ENCODE measurements around the gene NFIC.

Gene NFIC

GRCh38 chr19:3469638-3470499, 103.5 kb downstream of the NFIC start:
- no peak for DNase-seq (ENCODE audit: low read depth)

GRCh38 chr19:3470500-3471128, 104.2 kb downstream of the NFIC start:
- no peak for DNase-seq (ENCODE audit: low read depth)

- no peak for DNase-seq (ENCODE audit: low read depth)
Measured at GRCh38 chr19:3471954-3472655, 105.7 kb downstream of the NFIC start.

GRCh38 chr19:3474010-3474409, 107.6 kb downstream of the NFIC start:
- DNase-seq (ENCODE audit: low read depth), result no peak

- DNase-seq (ENCODE audit: low read depth), result no peak
Measured at GRCh38 chr19:3474614-3475013, 108.2 kb downstream of the NFIC start.

- DNase-seq (ENCODE audit: low read depth), result no peak
Measured at GRCh38 chr19:3475449-3475848, 109.1 kb downstream of the NFIC start.

GRCh38 chr19:3476830-3477229, 110.4 kb downstream of the NFIC start:
- no peak for DNase-seq (ENCODE audit: low read depth)

GRCh38 chr19:3477506-3477905, 111.1 kb downstream of the NFIC start:
- no peak for DNase-seq (ENCODE audit: low read depth)

- no peak for DNase-seq (ENCODE audit: low read depth)
Measured at GRCh38 chr19:3477951-3478350, 111.6 kb downstream of the NFIC start.

- DNase-seq (ENCODE audit: low read depth), result no peak
Measured at GRCh38 chr19:3478409-3479176, 112.2 kb downstream of the NFIC start.

- no peak for DNase-seq (ENCODE audit: low read depth)
Measured at GRCh38 chr19:3479177-3479833, 112.9 kb downstream of the NFIC start.

GRCh38 chr19:3479834-3480215, 113.4 kb downstream of the NFIC start:
- DNase-seq (ENCODE audit: low read depth), result no peak

GRCh38 chr19:3480383-3481091, 114.2 kb downstream of the NFIC start, which contains the start of gene SMIM24:
TSS of gene SMIM24 (minus strand) at chr19:3480525. CDS start at chr19:3480463, 62 bp downstream.
- DNase-seq (ENCODE audit: low read depth), result no peak

GRCh38 chr19:3481241-3482090, 115.1 kb downstream of the NFIC start:
- DNase-seq (ENCODE audit: low read depth), result no peak

GRCh38 chr19:3482507-3483225, 116.3 kb downstream of the NFIC start:
- no peak for DNase-seq (ENCODE audit: low read depth)

- no peak for DNase-seq (ENCODE audit: low read depth)
Measured at GRCh38 chr19:3483226-3483628, 116.8 kb downstream of the NFIC start, which contains the start of gene SMIM44. TSS of gene SMIM44 (minus strand) at chr19:3483441. CDS start at chr19:3483403, 38 bp downstream.

- DNase-seq (ENCODE audit: low read depth), result no peak
Measured at GRCh38 chr19:3491396-3492119, 125.2 kb downstream of the NFIC start.

GRCh38 chr19:3492131-3492839, 125.9 kb downstream of the NFIC start:
- DNase-seq (ENCODE audit: low read depth), result no peak

Data from stimulated activated CD8-positive, alpha-beta memory T cell treated with anti-CD3 and anti-CD28 coated beads, Interleukin-12 subunit alpha, Interleukin-12 subunit beta, amount 100 ng/mL, for 4 hours (primary cell).